ENCODE results near the gene GMNN. TPM values are rescaled to one million over a fixed set of nuclear protein-coding genes. Genes with fewer than 3 reads are reported as not detected.
"Not testable (repeated sequence)": the region's sequence is repeated elsewhere in the genome, so short reads cannot be mapped to it uniquely, and the experiment has no call there.

Gene GMNN
- polyA plus RNA-seq (11.5 and 13.8 TPM in 2 replicates), polyA minus RNA-seq (7.3 and 9.3 TPM in 2 replicates)

DNA sequence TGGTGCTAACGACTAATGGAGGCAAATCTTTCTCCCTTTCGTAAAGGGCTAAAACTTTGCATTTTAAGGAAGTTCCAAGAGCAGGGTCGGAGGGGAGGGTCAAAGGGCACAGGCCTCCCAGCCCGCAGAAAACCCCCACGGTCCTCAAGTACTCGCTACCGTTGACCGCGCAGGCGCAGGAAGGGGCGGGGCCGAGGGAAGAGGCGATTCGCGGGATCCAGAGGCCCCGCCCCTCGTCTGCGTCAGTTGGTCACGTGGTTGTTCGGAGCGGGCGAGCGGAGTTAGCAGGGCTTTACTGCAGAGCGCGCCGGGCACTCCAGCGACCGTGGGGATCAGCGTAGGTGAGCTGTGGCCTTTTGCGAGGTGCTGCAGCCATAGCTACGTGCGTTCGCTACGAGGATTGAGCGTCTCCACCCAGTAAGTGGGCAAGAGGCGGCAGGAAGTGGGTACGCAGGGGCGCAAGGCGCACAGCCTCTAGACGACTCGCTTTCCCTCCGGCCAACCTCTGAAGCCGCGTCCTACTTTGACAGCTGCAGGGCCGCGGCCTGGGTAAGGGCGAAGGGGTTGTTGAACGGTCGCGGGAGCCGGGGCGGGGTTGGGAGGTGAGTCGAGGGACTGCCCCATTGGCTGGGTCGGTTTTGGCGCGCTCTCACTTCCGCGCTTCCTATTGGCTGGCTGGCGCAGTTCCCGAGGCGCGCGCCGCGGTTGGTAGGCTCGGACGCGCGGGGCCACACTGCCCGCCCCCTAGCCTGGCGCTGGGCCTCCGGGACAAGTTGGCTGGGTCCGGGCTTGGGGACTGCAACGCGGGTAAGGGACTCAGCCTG, at the start of gene GMNN:
Gene GMNN, plus strand, starts transcription at position 242 of the 824 bp plus-strand sequence. CDS start 2,310 bp downstream, outside the sequence.
- H3K9me2 ChIP-seq (ENCODE audit: insufficient read depth, low read length): no peaks in the 10 kb centered on the region

DNA sequence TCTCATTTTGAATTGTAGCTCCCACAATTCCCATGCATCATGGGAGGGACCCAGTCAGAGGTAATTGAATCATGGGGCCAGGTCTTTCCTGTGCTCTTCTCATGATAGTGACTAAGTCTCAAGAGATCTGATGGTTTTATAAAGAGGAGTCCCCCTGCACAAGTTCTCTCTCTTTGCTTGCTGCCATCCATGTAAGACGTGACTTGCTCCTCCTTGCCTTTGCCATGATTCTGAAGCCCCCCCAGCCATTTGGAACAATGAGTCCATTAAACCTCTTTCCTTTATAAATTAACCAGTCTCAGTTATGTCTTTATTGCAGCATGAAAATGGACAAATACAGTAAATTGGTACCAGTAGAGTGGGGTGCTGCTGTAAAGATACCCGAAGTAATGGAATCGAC, 44.1 kb upstream of the GMNN start:
- H3K9ac ChIP-seq (ENCODE audit: low read length); H3K9me2 ChIP-seq (ENCODE audit: insufficient read depth, low read length): not testable (repeated sequence)

More for the DNA sequence above, at the start of gene GMNN:
- Histone ChIP-seq H3K9ac (ENCODE audit: low read length) (peak within 1 kb of the TSS; percentile 63), H3K27ac (ENCODE audit: low read length) (peak within 1 kb of the TSS; percentile 75), H4K20me1 (ENCODE audit: insufficient read depth) (no peaks in the 10 kb centered on the region), H3K36me3 (ENCODE audit: insufficient read depth, low read length) (no peaks in the 10 kb centered on the region), H3F3A (ENCODE audit: insufficient read depth, low read length, poor library complexity, severe bottlenecking) (no peaks in the 10 kb centered on the region), H3K4me3 (ENCODE audit: low read length) (peak within 1 kb of the TSS; percentile 96), H3K79me2 (replicated peaks; ENCODE audit: insufficient read depth, low read length) (peaks cover 36% of the 10 kb centered on the region), H2AFZ (ENCODE audit: low read depth, low read length) (peak within 1 kb of the TSS; percentile 94), H3K27me3 (ENCODE audit: insufficient read depth, low read depth, low read length) (no peaks in the 10 kb centered on the region), H3K9me3 (ENCODE audit: low read length) (no peaks in the 10 kb centered on the region), H3K4me2 (ENCODE audit: low read length) (peak within 1 kb of the TSS; percentile 95)
- TF ChIP-seq TAF1 (IDR thresholded peaks at IDR 0.05; ENCODE audit: low read depth) (peak; percentile 45), SMC3 (conservative IDR thresholded peaks at IDR 0.05; ENCODE audit: poor library complexity) (no peak), EZH2 (IDR thresholded peaks at IDR 0.05; ENCODE audit: borderline replicate concordance, insufficient read depth, low read length, poor library complexity, severe bottlenecking) (no peak), EP300 (conservative IDR thresholded peaks at IDR 0.05; ENCODE audit: poor library complexity, severe bottlenecking) (no peak), RAD21 (conservative IDR thresholded peaks at IDR 0.05) (peak; percentile 19), POLR2AphosphoS5 (IDR thresholded peaks at IDR 0.05) (peak; percentile 66), MXI1 (conservative IDR thresholded peaks at IDR 0.05; ENCODE audit: poor library complexity, severe bottlenecking) (peak; percentile 91)
- TF ChIP-seq, protein P1, sequence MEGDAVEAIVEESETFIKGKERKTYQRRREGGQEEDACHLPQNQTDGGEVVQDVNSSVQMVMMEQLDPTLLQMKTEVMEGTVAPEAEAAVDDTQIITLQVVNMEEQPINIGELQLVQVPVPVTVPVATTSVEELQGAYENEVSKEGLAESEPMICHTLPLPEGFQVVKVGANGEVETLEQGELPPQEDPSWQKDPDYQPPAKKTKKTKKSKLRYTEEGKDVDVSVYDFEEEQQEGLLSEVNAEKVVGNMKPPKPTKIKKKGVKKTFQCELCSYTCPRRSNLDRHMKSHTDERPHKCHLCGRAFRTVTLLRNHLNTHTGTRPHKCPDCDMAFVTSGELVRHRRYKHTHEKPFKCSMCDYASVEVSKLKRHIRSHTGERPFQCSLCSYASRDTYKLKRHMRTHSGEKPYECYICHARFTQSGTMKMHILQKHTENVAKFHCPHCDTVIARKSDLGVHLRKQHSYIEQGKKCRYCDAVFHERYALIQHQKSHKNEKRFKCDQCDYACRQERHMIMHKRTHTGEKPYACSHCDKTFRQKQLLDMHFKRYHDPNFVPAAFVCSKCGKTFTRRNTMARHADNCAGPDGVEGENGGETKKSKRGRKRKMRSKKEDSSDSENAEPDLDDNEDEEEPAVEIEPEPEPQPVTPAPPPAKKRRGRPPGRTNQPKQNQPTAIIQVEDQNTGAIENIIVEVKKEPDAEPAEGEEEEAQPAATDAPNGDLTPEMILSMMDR (IDR thresholded peaks at IDR 0.05; ENCODE audit: poor library complexity, severe bottlenecking): peak; percentile 14
- TF ChIP-seq, protein P2, sequence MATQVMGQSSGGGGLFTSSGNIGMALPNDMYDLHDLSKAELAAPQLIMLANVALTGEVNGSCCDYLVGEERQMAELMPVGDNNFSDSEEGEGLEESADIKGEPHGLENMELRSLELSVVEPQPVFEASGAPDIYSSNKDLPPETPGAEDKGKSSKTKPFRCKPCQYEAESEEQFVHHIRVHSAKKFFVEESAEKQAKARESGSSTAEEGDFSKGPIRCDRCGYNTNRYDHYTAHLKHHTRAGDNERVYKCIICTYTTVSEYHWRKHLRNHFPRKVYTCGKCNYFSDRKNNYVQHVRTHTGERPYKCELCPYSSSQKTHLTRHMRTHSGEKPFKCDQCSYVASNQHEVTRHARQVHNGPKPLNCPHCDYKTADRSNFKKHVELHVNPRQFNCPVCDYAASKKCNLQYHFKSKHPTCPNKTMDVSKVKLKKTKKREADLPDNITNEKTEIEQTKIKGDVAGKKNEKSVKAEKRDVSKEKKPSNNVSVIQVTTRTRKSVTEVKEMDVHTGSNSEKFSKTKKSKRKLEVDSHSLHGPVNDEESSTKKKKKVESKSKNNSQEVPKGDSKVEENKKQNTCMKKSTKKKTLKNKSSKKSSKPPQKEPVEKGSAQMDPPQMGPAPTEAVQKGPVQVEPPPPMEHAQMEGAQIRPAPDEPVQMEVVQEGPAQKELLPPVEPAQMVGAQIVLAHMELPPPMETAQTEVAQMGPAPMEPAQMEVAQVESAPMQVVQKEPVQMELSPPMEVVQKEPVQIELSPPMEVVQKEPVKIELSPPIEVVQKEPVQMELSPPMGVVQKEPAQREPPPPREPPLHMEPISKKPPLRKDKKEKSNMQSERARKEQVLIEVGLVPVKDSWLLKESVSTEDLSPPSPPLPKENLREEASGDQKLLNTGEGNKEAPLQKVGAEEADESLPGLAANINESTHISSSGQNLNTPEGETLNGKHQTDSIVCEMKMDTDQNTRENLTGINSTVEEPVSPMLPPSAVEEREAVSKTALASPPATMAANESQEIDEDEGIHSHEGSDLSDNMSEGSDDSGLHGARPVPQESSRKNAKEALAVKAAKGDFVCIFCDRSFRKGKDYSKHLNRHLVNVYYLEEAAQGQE (IDR thresholded peaks at IDR 0.05; ENCODE audit: borderline replicate concordance): no peak

DNA sequence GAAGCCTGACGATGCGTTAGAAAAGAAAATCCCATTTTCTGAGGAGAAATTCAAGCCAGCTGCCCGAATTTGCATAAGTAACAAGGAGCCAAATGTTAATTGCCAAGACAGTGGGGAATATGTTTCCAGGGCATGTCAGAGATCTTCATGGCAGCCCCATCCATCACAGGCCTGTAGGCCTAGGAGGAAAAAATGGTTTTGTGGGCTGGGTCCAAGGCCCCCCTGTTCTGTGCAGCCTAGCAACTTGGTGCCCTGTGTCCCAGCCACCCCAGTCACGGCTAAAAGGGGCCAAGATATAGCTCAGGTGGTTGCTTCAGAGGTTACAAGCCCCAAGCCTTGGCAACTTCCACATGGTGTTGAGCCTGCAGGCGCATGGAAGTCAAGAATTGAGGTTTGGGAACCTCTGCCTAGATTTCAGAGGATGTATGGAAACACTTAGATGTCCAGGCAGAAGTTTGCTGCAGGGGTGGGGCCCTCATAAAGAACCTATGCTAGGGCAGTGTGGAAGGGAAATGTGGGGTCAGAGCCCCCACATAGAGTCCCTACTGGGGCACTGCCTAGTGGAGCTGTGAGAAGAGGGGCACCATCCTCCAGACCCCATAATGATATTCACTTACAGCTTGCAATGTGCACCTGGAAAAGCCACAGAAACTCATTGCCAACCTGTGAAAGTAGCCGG, 43.1 kb upstream of the GMNN start:
- H3K79me2 ChIP-seq (replicated peaks; ENCODE audit: insufficient read depth, low read length): not testable (repeated sequence)

More for the DNA sequence above, 44.1 kb upstream of the GMNN start:
- H3K27ac ChIP-seq (ENCODE audit: low read length); H3K4me3 ChIP-seq (ENCODE audit: low read length); H3K4me2 ChIP-seq (ENCODE audit: low read length); H3K36me3 ChIP-seq (ENCODE audit: insufficient read depth, low read length); H3K27me3 ChIP-seq (ENCODE audit: insufficient read depth, low read depth, low read length); H3F3A ChIP-seq (ENCODE audit: insufficient read depth, low read length, poor library complexity, severe bottlenecking); H3K79me2 ChIP-seq (replicated peaks; ENCODE audit: insufficient read depth, low read length); H2AFZ ChIP-seq (ENCODE audit: low read depth, low read length); H3K9me3 ChIP-seq (ENCODE audit: low read length); H4K20me1 ChIP-seq (ENCODE audit: insufficient read depth): not testable (repeated sequence)

More for the DNA sequence above, 43.1 kb upstream of the GMNN start:
- not testable (repeated sequence) for H3K27me3 ChIP-seq (ENCODE audit: insufficient read depth, low read depth, low read length); H3K9me2 ChIP-seq (ENCODE audit: insufficient read depth, low read length); H3K9me3 ChIP-seq (ENCODE audit: low read length); H3F3A ChIP-seq (ENCODE audit: insufficient read depth, low read length, poor library complexity, severe bottlenecking); H3K36me3 ChIP-seq (ENCODE audit: insufficient read depth, low read length); H3K4me3 ChIP-seq (ENCODE audit: low read length); H4K20me1 ChIP-seq (ENCODE audit: insufficient read depth); H2AFZ ChIP-seq (ENCODE audit: low read depth, low read length); H3K27ac ChIP-seq (ENCODE audit: low read length); H3K4me2 ChIP-seq (ENCODE audit: low read length); H3K9ac ChIP-seq (ENCODE audit: low read length)

All from neural cell (in vitro differentiated cells).